Muscle layer of duodenum (tissue), 2 donors: ENCODE data around the gene SULT1C3.
"Not testable (repeated sequence)": the region's sequence is repeated elsewhere in the genome, so short reads cannot be mapped to it uniquely, and the experiment has no call there.

Experiments
- H3K27ac ChIP-seq: one replicate; pipeline ENCODE4 v1.7.0; 2013; ENCODE audit warnings: mild to moderate bottlenecking, low read length
- H3K27me3 ChIP-seq: one replicate; pipeline ENCODE4 v1.7.0; 2013; ENCODE audit warnings: low read depth, mild to moderate bottlenecking, control low read depth, low read length
- H3K36me3 ChIP-seq, 2 donors: one replicate each; pipeline ENCODE4 v1.7.0; 2013; ENCODE audit warnings: low read length in 2 of 2, control low read depth in 1 of 2, mild to moderate bottlenecking in 1 of 2; ENCODE audit not compliant: insufficient read depth in 2 of 2, control insufficient read depth in 1 of 2
- H3K4me1 ChIP-seq, 2 donors: one replicate each; pipeline ENCODE4 v1.7.0; 2013; ENCODE audit warnings: low read length in 2 of 2, mild to moderate bottlenecking in 2 of 2, control low read depth in 1 of 2, moderate library complexity in 1 of 2; ENCODE audit not compliant: insufficient read depth in 2 of 2, control insufficient read depth in 1 of 2
- H3K4me3 ChIP-seq, 2 donors: one replicate each; pipeline ENCODE4 v1.7.0; 2013; ENCODE audit warnings: low read length in 2 of 2, low read depth in 1 of 2, mild to moderate bottlenecking in 1 of 2
- H3K9me3 ChIP-seq, 2 donors: one replicate each; pipeline ENCODE4 v1.7.0; 2013; ENCODE audit warnings: low read length in 2 of 2, control low read depth in 1 of 2, mild to moderate bottlenecking in 1 of 2; ENCODE audit not compliant: control insufficient read depth in 1 of 2
- donor health status: healthy.

Gene SULT1C3

DNA sequence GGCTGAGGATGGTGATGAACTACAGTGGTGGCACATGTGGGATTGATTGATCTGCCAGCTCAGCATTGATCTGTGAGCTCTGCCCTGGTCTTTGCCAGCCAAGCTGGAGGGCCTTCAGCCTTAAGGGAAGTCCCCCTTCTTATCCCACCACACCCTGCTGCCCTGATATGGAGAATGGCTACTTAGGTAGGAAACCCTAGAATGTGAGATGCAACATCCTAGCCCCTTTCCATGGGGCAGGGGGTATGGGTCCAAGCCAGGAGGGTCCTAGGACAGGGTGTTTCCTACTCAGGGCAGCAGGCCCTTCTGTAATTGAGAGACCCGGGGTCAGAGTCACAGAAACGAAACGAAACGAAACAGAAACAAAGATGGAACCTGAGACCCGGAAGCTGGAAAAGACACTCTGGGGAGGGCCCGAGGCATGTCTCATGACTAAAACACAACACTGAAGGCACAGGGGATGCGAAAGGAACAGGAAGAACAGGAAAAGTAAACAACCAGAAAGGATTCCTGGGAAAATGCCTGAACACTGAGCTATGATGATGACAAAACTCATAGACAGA, 32.0 kb downstream of the SULT1C3 start:
- Histone ChIP-seq H3K4me1 (peaks cover 7 to 19% of the 10 kb centered on the region in 2 donors), H3K9me3 (no peaks in the 10 kb centered on the region), H3K27me3 (no peaks in the 10 kb centered on the region), H3K36me3 (no peaks in the 10 kb centered on the region), H3K27ac (peak overlapping the region; percentile 79), H3K4me3 (peak overlapping the region; percentile 43 to 51)

DNA sequence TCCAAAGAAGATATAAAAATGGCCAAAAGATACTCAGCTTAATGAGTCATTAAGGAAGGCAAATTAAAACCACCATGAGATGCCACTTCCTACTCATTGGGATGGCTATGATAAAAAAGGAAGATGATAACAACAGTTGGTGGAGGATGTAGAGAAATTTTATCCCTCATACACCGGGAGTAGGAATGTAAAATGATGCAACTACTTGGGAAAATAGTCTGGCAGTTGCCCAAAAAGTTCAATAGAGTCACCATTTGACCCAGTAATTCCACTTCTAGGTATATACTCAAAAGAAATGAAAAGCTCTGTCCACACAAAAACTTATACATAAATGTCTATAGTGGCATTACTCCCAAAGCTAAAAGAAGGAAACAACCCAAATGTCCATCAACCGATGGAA, 38.9 kb downstream of the SULT1C3 start:
- Histone ChIP-seq H3K27ac (no peak overlapping the region), H3K4me3 (no peak overlapping the region), H3K4me1 (no peaks in the 10 kb centered on the region), H3K9me3 (no peaks in the 10 kb centered on the region), H3K36me3 (no peaks in the 10 kb centered on the region), H3K27me3 (no peaks in the 10 kb centered on the region)

DNA sequence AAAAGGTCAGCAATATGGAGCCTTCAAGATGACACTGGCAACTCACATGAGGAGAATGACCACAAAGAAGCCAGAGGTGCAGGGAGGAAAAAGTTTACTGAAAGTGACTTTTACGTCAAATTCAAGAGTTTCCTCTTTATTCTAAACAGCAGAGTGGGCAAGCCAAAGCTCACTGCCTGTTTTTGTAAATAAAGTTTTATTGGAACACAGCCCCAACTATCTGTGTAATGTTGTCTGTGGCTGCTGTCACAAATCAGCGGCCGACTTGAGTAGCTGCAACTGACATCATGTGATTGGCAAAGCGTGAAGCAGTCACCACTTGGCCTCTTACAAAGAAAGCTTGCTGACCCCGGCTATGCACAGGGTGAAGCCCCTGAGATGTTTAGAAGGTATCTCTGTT, 39.7 kb downstream of the SULT1C3 start:
- no peak overlapping the region for H3K27ac ChIP-seq
- H3K4me3 ChIP-seq, result no peak overlapping the region
- H3K36me3 ChIP-seq, result no peaks in the 10 kb centered on the region
- H3K27me3 ChIP-seq, result no peaks in the 10 kb centered on the region
- H3K4me1 ChIP-seq, result no peaks in the 10 kb centered on the region
- no peaks in the 10 kb centered on the region for H3K9me3 ChIP-seq

DNA sequence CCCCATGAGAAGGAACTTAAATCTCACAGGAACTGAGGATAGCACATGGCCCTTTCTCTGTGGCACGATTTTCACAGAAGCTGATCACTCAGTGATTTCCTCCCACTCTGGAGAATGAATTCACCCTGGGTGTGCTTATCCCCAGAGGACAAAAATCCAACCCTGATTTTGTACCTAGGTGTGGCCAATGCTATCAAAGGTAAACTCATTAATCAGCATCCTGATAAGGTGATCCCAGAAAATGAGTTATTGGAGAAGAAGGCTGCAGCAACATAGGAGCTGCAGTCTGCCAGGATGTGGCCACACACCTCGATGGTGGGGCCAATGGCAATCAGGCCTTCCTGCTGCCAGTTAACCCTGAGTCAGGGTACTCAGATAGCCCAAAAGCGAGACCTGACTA, 40.7 kb downstream of the SULT1C3 start:
- H3K36me3 ChIP-seq, result no peaks in the 10 kb centered on the region
- no peak overlapping the region for H3K27ac ChIP-seq
- H3K9me3 ChIP-seq, result no peaks in the 10 kb centered on the region
- H3K4me1 ChIP-seq, result no peaks in the 10 kb centered on the region
- H3K27me3 ChIP-seq, result no peaks in the 10 kb centered on the region
- no peak overlapping the region for H3K4me3 ChIP-seq

- H3K4me3 ChIP-seq, H3K9me3 ChIP-seq, H3K27me3 ChIP-seq, H3K4me1 ChIP-seq, H3K27ac ChIP-seq, H3K36me3 ChIP-seq: not testable (repeated sequence)
Observed at GRCh38 chr2:108284566-108284965, 44.8 kb downstream of the SULT1C3 start.

DNA sequence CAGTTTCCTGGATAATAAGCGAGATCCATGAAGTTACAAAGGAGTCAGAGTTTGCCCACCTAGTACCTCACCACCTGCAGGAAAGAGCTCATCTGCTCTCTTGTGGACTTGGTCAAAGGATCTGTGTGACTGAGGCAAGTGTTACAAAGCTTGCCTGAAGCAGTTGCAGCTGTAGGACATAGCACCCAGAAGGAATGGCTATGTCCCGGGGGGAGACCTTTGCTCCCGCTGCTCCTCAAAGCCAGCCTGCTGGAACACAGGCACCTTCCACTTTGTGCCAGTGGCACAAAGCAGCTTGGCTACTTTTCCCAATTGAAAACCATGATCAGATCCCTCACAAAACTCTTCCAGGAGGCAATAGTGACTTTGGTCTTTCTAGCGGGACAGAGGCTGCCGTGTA, 45.8 kb downstream of the SULT1C3 start:
- no peak overlapping the region for H3K27ac ChIP-seq
- H3K9me3 ChIP-seq, result no peaks in the 10 kb centered on the region
- H3K27me3 ChIP-seq, result no peaks in the 10 kb centered on the region
- H3K4me1 ChIP-seq, result no peaks in the 10 kb centered on the region
- no peak overlapping the region for H3K4me3 ChIP-seq
- H3K36me3 ChIP-seq, result no peaks in the 10 kb centered on the region

GRCh38 chr2:108287169-108287568, 47.4 kb downstream of the SULT1C3 start:
- Histone ChIP-seq H3K36me3 (no peaks in the 10 kb centered on the region), H3K27me3 (no peaks in the 10 kb centered on the region), H3K9me3 (no peaks in the 10 kb centered on the region), H3K27ac (no peak overlapping the region), H3K4me3 (no peak overlapping the region), H3K4me1 (no peaks in the 10 kb centered on the region)

DNA sequence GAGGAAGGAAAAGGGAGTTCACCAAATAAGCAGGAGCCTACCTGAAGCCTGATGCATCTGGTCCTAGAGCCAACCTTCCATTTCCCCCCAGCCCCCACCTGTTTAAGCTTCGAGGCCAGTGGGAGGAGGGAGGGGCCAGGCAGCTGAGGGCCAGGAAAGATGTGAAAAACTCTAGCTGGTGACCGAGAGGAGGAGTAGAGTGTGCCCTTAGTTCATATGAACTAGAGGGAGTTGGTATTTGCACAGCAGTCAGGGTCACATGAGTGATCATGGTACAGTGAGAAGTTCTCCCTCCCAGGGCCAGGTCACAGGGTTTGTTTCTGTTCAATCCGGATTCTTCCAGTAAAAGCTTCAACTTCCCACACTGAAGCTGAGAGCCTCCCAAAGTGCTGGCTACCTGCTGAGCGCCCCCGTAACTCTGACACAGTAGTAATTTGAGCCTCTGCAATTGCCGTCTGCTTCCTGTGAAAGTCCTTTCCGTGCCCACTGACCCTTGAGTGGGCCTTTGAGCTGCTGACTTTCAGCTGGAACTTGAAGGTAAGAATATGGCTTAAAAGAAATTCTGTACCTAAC, 48.9 kb downstream of the SULT1C3 start, which contains the start of gene SULT1C2:
SULT1C2 (plus strand) TSS at position 362 of the 573 bp plus-strand sequence. CDS start 4,773 bp downstream, outside the sequence.
- Histone ChIP-seq H3K27me3 (no peaks in the 10 kb centered on the region), H3K36me3 (no peaks in the 10 kb centered on the region), H3K27ac (no peak within 1 kb of the TSS), H3K4me3 (no peak within 1 kb of the TSS), H3K9me3 (no peaks in the 10 kb centered on the region), H3K4me1 (no peaks in the 10 kb centered on the region)

GRCh38 chr2:108293850-108294249, 54.1 kb downstream of the SULT1C3 start:
- H3K36me3 ChIP-seq, result no peaks in the 10 kb centered on the region
- H3K4me1 ChIP-seq, result no peaks in the 10 kb centered on the region
- no peak overlapping the region for H3K4me3 ChIP-seq
- H3K27me3 ChIP-seq, result no peaks in the 10 kb centered on the region
- H3K9me3 ChIP-seq, result no peaks in the 10 kb centered on the region
- H3K27ac ChIP-seq, result no peak overlapping the region

DNA sequence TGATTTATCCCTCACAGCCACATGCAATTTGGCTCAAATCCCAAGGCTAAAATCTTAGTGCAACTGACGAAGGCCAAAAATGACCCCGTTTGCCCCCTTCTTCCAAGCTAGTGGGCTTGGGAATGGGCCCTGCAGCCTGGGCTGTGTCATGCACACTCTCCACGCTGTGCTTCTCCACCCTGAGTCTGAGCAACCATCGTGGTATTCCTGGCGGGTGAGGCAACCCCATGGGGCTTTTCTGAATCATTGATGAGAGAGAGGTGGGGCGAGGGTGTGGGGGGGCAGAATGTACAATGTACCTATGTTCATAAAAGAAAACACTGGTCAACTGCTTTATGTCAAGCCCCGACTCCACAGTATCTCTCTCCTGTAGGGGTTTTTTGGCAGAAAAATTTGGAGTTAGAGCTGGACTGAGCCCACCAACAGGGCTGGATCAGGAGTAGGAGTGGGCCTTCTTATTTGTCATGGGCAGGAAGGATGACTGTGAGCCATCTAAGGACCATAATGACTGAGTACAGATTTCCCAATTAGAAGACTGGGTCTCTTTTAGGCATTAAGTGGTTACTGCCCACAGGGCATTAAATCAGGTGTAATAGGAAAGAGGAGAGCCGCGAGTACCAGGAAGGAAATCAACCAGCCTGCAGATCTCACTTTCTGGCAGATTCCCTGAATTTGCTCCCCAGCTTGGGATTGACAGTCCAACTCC, 57.8 kb downstream of the SULT1C3 start:
- Histone ChIP-seq H3K4me1 (no peaks in the 10 kb centered on the region), H3K27ac (no peak overlapping the region), H3K36me3 (no peaks in the 10 kb centered on the region), H3K4me3 (no peak overlapping the region), H3K9me3 (no peaks in the 10 kb centered on the region), H3K27me3 (no peaks in the 10 kb centered on the region)

DNA sequence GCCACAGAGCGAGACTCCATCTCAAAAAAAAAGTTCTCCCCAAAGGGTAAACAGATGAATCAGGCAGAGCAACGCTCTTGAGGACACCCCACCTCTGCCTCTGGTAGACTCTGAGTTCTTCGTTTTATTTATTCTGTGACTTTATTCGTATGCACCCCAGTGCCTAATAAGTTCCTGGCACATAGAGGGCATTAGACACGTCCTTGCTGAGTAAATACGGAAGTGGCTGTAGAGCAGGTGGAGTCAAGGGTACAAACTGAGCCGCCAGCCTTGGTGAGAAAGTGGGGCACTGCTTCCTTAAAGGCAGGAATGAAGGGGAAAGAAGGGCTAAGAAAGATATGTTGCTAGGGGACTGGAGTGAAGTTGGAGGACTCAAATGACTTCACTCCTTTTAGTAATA, 61.8 kb downstream of the SULT1C3 start:
- Histone ChIP-seq H3K4me1 (no peaks in the 10 kb centered on the region), H3K4me3 (no peak overlapping the region), H3K27ac (no peak overlapping the region)

More for the DNA sequence above, 61.8 kb downstream of the SULT1C3 start:
- Histone ChIP-seq H3K27me3 (no peaks in the 10 kb centered on the region), H3K9me3 (no peaks in the 10 kb centered on the region), H3K36me3 (no peaks in the 10 kb centered on the region)
